NAMALWA (cell line): ENCODE data around the gene TTLL11.

Experiments
- DNase-seq: peaks from one replicate; pipeline ENCODE4 v3.0.0-alpha.2; 2015; ENCODE audit warnings: low spot score

TTLL11 gene

DNA sequence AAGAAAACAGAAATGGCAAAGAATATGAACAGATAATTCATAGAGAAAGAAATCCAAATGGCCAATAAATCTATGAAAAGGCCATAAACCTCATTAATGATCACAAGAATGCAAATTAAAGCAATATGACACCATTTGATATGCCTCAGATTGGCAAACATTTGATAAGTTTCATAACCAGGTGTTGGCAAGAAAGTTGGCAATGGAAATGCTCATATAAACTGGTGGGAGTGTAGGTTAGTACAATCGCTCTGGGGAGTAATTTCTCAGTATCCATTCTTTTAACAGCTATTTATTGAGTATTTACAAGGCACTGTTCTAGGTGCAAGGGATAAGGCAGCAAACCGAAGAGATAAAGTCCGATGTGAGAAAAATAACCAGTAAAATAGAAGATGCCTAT, 154.5 kb downstream of the TTLL11 start:
- no peak for DNase-seq

DNA sequence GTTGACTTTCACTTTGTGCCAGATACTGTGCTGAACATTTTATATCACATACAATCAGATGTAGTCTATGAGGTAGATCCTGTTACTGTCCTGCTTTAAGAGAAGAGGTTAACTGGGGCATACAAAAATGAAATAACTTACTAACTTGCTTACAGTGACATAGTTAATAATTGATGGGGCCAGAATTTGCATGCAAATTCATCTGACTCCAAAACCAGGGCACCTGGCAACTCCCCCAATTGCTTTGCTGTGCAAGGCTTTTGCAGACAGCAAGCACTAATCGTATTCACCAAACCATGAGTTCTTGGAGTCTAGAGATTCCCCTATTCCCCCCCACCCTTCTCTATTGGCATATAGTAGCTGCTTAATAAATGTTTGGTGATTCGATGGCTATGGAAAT, 155.9 kb downstream of the TTLL11 start:
- DNase-seq, result peak; percentile 56

DNA sequence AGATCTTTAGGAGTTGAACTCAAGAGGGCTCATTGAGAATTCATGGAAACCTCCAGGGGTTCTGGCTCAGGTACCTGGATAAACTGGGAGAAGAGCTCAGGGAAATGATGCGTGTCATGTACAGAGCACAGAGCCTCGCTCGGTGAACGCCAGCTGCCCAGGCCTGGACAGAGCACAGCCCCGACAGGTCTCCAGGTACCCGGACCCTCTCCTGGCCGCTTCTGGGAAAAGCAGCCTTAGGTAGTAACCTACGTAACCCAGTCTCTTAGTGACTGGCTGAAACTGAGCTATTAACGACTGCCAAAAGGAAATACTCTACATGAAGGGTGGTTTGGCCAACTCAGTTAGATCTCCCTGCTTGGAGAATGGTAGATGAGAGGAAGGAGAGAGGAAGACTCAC, 157.4 kb downstream of the TTLL11 start:
- no peak for DNase-seq

DNA sequence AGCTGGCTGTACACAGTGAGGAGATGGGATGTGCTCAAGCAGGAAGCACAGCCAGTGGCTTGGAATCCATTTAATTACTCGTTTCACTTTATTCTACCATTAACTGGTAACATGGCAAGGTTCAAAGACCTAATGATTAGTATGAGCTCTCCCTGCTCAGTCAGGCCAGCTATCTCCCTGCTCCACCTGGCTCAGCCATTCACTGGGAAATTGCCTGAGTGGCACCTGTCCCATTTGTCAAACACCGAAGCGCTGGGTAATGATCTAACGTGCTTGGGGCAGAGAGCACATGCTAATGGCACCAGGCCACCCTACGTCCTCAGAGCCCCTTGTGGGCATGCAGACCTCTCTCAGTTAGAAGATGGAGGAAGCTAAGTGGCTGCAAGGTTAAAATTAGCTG, 162.2 kb downstream of the TTLL11 start:
- no peak for DNase-seq

DNA sequence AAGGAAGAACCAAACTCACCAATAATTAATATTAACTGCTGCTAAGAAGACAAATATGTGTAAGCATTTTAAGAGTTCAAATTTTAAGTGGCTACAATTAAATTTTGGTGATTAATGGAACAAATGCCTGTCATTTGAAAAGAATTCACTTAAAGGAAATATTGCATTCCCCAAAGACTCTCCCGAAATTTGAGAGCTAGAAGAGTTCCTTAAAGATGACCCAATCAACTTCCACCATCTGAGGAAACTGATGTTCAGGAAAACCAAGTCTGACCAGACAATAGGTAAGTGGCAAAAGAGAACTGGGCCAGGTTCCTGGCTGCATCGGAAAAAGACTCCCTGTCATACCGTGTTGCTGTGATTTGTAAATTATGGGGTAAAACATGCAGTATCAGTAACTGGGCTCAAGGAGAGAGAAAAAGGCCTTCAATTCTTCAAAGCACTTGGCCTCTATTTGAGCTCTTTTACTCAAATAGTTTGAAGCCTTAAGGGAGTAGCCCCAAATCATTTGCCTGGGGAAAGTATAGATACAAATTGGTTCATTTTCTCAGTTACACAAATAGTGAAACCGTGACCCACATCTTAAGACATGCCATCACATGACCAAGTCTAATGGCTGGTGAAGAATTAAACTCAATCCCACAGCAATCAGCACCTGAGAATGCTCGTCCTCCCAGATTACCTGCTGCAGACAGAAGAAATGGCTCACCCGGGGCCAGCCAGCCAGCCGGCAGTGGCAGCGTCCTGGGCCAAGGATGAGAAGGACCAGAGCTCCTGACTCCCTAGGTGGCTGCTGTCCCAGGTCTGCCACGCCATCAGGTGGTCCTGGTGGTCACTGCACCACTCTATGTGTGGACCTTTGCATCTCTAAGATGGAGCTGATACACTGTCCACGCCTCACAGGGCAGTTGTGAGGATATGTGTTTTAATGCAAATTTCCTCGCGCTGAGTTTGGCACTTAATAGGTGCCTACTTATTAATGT, 162.9 kb downstream of the TTLL11 start:
- DNase-seq, result no peak

DNA sequence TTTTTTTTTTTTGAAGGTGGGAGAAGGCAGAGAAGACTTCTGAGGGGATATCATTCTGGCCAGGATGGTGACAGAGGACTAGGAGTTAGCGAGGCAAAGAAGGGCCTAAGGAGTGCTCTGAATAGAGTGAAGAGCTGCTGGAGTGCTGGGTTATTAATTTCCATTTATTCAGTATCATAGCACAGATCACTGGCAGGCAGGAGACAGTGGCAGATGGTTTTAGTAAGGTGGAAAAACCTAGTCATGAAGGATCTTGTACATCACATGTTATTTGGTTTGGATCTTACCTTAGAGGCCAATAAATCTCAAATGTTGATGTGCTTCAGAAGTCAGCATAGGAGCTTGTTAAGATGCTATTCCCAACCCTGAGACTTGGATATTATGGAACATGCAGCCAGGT, 165.5 kb downstream of the TTLL11 start:
- DNase-seq, result no peak

DNA sequence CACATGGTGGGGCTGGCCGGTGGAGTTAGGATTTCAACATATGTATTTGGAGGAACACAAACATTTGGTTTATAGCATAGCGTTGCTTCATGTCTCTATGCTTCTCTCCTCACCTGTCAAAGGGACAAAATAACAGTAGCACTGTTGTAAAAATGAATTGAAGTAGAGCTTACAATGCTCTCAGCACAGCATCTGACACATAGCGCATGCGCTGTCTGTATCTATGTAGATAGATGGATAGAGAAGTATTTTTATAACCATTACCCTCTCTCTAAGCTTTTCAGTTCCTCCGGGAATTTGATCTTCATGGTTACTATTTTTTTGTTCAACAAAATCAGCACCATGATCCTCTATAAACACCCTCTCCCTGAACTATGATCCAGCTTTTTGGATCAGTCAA, 166.0 kb downstream of the TTLL11 start:
- no peak for DNase-seq

DNA sequence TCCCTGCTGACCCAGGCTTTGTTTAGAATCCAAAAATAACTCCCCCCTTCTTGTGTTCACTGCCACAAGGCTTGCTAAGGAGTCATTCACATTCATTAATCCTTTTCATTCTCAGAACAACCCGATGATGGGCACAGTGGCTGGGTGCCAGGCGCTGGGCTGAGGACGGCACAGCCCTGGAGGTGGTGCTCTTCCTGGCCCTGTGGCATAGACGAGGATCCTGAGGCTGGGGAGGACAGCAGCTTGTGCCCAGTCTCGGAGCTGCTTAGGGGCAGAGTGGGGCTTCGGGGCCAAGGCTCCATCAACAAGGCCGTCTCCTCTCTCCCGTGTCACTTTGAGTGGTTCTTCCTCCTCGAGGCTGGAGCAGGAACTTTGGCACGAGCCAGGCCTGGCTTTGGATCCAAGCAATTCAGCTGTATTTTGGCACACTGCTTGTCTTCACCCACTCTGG, 166.7 kb downstream of the TTLL11 start:
- DNase-seq, result no peak

DNA sequence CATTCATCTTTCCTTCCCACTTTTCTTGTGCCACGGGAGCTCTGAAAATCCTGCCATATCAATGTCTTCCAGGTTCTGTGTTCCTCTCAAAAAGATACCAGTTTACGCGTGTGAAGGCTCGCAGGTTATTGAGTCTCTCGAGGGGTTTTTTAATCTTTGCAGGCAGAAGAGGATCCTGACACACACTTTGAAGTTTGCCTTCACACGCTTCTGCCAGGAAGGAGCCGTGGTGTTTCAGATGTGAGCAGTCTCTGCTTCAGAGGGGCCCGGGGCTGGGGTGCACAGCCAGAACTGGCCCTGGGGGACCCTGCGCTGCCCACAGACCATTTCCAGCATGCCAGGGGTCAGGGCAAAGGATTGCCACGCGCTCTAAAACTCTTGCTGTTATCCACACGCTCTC, 167.2 kb downstream of the TTLL11 start:
- no peak for DNase-seq

DNA sequence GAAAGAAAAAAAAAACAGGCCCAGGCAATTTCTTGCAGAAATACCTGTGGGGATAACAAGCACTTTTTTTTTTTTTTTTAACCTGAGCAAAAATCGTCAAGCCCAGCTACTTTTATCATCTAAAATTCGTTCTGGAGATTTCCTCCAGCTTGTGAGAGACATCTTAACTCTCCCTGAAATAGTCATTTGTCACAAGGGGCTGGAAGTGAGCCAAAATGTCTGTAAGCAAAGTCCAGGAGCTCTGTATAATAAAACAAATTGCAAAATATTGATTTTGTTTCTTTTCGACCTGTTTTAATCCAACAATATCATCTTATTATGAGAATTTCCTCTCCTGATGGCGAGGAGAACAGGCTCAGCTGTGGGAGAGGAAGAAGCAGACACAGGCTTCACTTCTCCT, 168.4 kb downstream of the TTLL11 start:
- no peak for DNase-seq

DNA sequence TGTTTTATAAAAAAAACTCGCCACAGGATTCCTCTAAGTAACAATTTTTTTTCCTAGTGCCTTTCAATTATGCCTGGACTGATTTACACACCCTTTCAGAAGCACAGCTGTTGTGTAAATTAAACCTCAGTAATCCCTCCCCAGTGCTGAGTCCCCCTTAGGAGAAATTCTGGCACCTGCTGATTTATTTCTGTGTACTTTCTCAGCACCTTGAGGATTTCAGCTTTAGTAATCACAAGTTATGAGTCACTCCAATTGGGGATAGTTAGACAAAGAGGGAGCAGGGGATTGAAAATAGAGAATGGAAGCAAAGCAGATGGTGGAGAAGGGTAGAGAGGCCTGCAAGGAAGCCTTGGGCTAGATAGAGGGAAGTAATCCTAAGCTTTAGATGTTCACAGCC, 171.7 kb downstream of the TTLL11 start:
- DNase-seq, result peak; percentile 31

DNA sequence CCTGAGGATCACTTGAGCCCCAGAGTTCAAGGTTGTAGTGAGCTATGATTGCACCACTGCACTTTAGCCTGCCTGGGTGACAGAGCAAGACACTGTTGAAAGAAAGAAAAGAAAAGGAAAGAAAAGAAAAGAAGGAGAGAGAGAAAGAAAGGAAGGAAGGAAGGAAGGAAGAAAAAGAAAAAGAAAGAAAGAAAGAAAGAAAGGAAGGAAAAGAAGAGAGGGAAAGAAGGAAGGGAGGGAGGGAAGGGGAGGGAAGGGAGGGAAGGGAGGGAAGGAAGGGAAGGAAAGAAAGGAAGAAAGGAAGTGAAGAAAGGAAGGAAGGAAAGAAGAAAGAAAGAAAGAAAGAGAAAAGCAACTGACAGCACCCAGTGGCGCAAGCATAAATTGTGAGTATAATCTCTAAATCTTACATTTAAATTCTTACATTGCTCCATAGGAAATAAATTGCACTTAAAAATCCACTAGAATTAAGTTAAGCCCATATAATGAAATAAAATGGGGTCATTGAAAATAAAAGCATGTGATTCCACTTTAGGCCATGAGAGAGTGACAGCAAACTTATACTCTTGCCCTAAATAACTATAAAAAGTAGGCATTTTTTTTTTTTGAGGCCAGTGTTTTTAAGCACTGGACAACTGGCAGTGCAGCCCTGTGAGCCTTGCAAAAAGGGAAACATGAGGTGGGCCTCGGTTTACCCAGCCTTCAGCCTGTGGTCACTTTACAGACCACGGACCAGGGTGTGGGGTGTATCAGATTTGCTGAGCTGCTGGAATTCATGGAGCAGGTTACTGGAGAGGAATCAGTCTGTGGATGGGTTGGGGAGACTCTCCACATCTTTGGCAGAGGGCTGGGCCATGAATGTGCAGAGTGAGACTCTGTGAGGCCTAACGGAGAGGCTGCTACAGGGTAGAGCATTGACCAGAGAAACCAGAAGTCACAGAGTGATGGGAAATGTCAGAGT, 175.5 kb downstream of the TTLL11 start:
- DNase-seq, result no peak

DNA sequence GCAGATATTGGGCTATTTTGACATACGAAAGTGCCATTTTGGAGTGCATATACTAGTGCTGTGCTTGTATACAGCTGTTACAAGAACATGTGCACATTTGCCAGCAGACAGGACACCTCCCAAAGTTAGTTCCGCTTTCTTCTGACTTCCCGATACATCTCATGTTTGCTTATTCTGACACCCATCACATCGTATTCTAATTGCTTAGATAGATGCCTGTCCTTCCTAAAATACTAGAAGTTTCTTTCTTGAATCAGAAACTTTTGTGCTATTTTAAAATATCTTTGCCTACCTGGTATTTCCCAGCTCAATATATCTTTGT, 177.8 kb downstream of the TTLL11 start:
- DNase-seq, result no peak

DNA sequence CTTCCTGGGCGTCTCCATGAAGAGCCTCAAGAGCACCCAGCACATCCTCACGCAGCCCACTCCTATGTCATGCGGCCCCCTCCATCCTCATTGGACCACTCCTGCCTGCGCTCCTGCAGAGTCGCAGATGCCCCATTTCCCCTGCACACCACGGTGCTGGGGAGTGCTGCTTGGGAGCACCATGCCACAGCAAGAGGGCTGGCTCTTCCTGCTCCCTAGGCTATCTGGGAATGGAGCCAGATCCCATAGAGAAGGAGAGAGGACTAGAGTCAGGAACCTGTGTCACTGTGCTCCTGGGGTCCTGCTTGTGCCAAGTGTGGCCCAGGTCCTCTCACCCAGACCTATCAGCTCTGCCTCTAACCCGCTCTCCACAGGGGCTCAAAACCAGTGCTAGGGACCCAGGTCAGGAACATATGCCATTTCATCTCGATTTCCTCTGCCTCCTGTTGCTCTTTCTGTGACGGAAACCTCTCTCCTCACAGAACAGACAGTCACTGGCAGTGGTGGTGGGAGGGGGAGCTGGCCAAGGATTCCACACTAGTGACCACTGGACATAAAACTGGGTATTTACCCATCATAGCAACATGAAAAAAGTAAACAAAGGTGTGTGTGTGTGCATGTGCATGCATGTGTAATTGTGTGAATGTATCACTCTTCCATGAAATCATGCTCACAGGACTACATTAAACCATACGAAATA, 178.4 kb downstream of the TTLL11 start:
- no peak for DNase-seq

DNA sequence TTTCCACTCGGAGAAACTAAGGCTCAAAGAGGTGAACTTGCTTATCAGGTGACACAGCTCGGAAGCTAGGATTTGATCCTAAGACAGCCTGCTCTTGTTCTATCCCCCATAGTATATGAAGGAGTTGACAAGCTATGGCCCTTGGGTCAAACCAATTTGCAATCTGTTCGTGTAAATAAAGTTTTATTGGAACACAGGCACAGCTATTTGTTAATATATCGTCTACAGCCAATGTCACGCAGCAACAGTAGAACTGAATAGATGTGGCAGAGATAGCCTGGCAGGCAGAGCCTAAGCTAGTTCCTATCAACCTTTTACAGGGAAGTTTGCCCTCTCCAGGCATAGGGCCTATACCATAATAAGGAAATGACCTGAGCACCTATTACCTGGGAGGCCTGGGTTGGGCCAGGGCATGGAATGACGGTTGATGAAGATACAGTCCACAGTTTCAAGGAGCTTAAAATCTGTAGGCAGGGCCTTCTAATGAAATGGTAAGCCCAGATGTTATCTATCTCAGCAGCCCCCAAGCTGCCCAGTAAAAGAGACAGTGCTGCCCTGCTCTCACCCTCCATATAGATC, 179.0 kb downstream of the TTLL11 start:
- no peak for DNase-seq

DNA sequence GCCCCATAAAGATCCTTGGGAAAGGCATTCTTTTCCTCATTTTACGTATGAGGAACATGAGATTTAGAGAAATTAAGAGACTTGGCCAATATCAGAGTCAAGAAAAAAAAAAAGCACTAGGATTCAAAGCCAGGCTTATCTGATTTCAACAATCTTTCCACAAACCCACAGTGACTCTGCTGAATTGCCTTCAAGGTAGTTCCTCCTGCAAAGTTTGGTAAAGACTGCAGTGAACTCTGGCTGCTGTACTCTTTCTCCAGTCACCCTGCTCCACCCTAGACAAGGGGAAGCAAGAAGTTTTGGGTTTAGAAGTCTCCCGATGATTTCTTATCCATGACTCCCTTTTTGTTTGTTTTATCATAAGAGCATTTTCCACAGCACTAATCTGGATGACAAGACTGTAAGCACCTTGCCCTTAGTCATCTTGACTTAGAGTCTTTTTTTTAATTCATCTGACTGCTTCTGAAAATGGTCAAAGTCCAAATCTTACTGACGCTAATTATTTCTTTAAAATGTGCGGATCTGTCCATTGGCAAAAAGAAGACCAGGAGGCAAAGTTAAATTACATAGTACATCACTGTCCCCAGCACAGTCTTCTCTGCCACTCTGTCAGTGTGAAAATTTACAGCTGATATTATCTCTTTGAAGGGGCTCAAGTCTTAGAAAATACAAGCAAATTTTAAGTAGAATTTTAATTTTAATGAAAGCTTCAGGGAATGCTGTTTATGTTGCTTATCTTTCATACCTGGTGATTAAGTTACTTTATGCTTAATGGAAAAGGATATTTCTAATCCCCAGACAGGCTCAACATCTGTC, 180.1 kb downstream of the TTLL11 start:
- no peak for DNase-seq

DNA sequence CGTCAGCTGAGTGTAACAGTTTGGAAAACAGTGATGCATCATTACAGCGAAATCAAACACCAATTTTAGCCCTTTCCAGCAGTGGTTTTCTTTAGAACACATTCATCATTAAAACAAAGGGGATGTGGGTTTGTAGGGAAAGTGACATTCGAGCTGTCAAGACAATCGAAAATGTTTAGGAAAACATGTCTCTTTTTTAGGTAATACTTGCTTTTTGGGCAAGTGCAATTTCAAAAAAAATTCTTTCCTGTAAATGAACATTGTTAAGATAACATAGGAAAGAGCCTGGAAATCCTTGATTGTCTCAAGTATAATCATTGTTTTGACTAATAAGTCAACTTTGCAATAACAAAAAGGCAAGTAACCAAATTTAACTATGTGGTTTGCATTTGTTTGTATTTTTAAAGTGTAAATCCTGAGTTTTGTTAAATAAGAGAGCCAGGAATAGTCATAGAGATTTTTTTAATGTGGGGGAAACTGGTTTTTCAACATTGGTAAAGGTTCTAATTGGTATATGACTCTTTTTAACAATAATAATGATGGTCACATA, 182.5 kb downstream of the TTLL11 start:
- no peak for DNase-seq

DNA sequence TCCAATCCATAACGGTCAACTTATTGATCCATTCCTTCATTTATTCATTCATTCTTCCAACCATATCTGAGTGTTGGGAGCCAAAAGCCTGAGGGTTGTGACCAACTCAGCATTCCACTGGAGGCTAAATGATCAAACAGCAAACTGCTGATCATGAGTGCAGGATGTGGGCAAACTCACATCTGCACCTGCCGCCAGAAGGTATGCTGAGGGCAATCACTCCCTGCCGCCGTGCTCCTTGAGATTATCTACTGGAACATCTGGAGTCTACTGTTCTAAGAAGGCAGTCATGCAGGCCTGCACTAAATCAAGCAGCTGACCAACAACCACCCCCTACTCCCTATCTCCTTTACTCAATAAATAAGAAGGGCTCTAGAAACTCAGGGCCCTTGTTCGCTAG, 184.0 kb downstream of the TTLL11 start:
- no peak for DNase-seq

DNA sequence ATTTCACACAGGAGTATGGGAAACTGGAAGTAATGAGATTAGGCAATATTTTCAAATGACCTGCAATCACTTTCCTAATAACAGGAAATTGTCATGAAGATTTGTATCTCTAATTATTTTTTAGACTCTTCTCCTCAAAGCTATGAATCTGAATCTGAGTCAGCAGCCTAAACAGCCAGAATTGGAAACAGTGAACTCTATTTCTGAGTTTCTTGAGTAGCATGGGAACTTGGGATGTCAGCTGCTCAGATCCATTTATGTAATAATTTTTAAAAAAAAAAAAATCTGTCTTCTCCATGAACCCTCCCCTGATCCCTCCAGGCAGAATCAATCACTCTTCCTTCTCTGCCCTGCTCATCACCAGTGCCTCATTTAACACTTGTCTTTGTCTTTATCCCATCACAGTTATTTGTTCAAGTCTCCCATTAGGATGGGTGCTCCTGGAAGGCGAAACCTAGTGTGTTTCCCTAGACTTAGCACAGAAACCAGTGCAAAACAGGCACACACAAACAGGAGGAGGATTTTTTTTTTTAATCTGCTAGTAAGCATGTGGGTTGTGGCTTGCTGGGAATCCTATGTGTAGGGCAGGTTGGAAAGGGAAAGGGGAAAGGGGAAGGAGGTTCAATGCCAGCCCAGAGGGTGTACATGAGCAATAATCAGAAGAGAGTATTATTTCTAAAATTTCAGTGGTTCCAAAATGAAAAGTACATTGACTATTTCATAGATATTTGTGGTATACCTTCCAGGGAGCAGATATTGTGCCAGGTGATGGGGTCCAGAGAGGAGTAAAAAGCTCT, 186.8 kb downstream of the TTLL11 start:
- no peak for DNase-seq
